Karpas-422 (cell line): ENCODE data around the gene LOC128125822.
"Not testable (repeated sequence)": the region's sequence is repeated elsewhere in the genome, so short reads cannot be mapped to it uniquely, and the experiment has no call there.

ENCODE experiments used
- DNase-seq: peaks from one replicate; pipeline ENCODE4 v3.0.0-alpha.2; 2015
- H2AFZ ChIP-seq: fragments of 200-600 bp; sonication (generic); 2 replicates; pipeline ENCODE4 v1.6.1; 2014; ENCODE audit warnings: antibody characterized with exemption, low read length, mixed read lengths
- H3K27ac ChIP-seq: fragments of 200-600 bp; sonication (generic); 2 replicates; pipeline ENCODE4 v1.5.1; 2014; ENCODE audit warnings: mild to moderate bottlenecking, low read length, moderate library complexity
- H3K27me3 ChIP-seq: fragments of 200-600 bp; sonication (generic); 2 replicates; pipeline ENCODE4 v1.6.1; 2014; ENCODE audit warnings: low read length, mixed read lengths
- H3K36me3 ChIP-seq: fragments of 200-600 bp; sonication (generic); 2 replicates; pipeline ENCODE4 v1.6.1; 2014; ENCODE audit warnings: low read length, mixed read lengths; ENCODE audit not compliant: insufficient read depth
- H3K4me1 ChIP-seq: fragments of 200-600 bp; sonication (generic); 2 replicates; pipeline ENCODE4 v1.6.1; 2014; ENCODE audit warnings: mild to moderate bottlenecking, low read length, mixed read lengths
- H3K4me2 ChIP-seq: fragments of 200-600 bp; sonication (generic); 2 replicates; pipeline ENCODE4 v1.6.1; 2014; ENCODE audit warnings: low read length, low read depth, mild to moderate bottlenecking; ENCODE audit not compliant: poor library complexity, severe bottlenecking
- H3K4me3 ChIP-seq: fragments of 200-600 bp; sonication (generic); 2 replicates; pipeline ENCODE4 v1.5.1; 2014; ENCODE audit warnings: mild to moderate bottlenecking, antibody characterized with exemption, low read length, mixed read lengths
- H3K79me2 ChIP-seq: fragments of 200-600 bp; sonication (generic); 2 replicates; pipeline ENCODE4 v1.6.1; 2014; ENCODE audit warnings: mild to moderate bottlenecking, low read length, mixed read lengths
- H3K9ac ChIP-seq: fragments of 200-600 bp; sonication (generic); 2 replicates; pipeline ENCODE4 v1.6.0; 2014; ENCODE audit warnings: low read length
- H3K9me2 ChIP-seq: fragments of 200-600 bp; sonication (generic), shearing (Covaris generic); replicated peaks from 2 replicates; pipeline ENCODE4 v1.6.0; 2014; ENCODE audit warnings: mild to moderate bottlenecking, low read length, moderate library complexity; ENCODE audit not compliant: insufficient read depth
- H3K9me3 ChIP-seq: fragments of 300-700, 200-600 bp; sonication (generic); 2 replicates; pipeline ENCODE4 v1.6.1; 2014; ENCODE audit warnings: low read length, mixed read lengths
- H4K20me1 ChIP-seq: fragments of 200-600 bp; sonication (generic); 2 replicates; pipeline ENCODE4 v1.6.1; 2014; ENCODE audit warnings: mild to moderate bottlenecking, antibody characterized with exemption, low read length, low read depth; ENCODE audit not compliant: insufficient read depth

The LOC128125822 gene

DNA sequence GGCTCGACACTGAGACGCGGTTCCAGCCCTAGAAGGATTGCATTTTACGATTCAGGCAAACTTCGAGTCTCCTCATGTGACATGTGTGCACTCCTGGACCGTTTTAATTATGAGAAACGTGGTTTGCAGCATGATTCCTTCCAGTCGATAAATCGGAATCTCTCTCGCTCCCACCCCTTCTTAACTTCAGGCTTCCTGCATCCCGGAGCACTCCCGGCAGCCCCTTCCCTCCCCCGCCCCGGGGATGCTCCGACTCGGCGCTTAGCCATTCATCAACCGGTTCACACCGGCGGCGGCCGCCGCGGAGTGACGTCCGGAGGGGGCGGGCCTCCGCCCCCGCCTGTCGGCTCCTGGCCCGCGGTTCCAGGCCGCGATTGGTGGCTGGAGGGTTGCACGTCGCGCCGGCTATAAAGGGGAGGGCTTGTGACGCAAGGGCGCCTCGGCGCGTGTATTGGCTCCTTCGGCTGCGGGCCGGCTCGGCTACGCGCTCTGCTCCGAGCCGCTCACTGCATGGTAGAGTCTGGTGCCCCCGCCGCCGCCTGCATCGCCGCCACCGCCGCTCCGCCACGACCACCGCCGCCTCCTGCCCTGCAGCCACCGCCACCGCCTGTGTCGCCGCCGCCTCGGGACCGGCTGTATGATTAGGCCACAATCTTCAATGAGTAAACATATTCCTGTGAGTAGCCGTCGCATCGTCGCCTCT lies at the start of gene LOC128125822, which contains the start of gene PTP4A1:
LOC128125822 (plus strand) TSS at position 437 of the 703 bp plus-strand sequence.
PTP4A1 (plus strand) TSS at position 437 of the 703 bp plus-strand sequence. CDS start 4,401 bp downstream, outside the sequence.
- peak within 1 kb of the TSS; percentile 99 for H2AFZ ChIP-seq
- DNase-seq, result peak; percentile 98
- H3K79me2 ChIP-seq, result peaks cover 46% of the 10 kb centered on the region

DNA sequence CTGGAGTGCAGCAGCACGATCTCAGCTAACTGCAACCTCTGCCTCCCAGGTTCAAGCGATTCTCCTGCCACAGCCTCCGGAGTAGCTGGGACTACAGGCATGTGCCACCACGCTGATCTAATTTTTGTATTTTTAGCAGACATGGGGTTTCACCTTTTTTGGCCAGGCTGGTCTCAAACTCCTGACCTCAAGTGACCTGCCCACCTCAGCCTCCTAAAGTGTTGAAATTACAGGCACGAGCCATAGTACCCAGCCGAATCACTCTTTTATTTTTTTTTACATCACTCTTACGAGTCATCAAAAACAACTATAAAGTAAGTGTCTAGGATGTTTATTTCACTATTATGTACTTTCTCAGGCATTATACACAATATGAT lies 49.4 kb upstream of the LOC128125822 start:
- not testable (repeated sequence) for H3K4me3 ChIP-seq, H4K20me1 ChIP-seq, H3K79me2 ChIP-seq, H3K9me3 ChIP-seq, H3K4me2 ChIP-seq, H3K27ac ChIP-seq, H3K27me3 ChIP-seq, H2AFZ ChIP-seq, H3K9ac ChIP-seq, H3K36me3 ChIP-seq, H3K4me1 ChIP-seq, DNase-seq, H3K9me2 ChIP-seq

More for the DNA sequence above, at the start of gene LOC128125822, which contains the start of gene PTP4A1:
- Histone ChIP-seq H3K9me2 (no peaks in the 10 kb centered on the region), H3K4me3 (peak within 1 kb of the TSS; percentile 93), H3K27me3 (no peaks in the 10 kb centered on the region), H4K20me1 (peaks cover 35% of the 10 kb centered on the region; the same call in 1 of the 2 replicates), H3K27ac (peak within 1 kb of the TSS; percentile 58; the same call in 1 of the 2 replicates), H3K4me1 (peaks cover 22% of the 10 kb centered on the region), H3K4me2 (peak within 1 kb of the TSS; percentile 92), H3K9ac (peak within 1 kb of the TSS; percentile 89), H3K9me3 (no peaks in the 10 kb centered on the region), H3K36me3 (peaks cover 11% of the 10 kb centered on the region)

DNA sequence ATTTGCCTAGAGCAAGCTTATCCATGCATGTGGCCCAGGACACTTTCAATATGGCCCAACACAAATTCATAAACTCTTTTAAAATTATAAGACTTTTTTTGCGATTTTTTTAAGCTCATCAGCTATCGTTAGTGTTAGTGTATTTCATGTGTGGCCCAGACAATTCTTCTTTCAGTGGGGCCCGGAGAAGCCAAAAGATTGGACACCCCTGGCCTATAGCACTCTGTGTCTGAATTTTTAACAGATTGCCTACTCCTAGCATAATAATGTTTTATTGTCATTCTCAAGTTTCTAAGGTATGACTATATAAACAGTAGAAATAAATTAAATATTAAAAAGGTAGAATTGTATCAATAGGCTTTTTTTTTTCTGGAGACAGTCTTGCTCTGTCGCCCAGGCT lies 48.6 kb upstream of the LOC128125822 start:
- no peak overlapping the region for H3K9ac ChIP-seq
- no peaks in the 10 kb centered on the region for H3K36me3 ChIP-seq
- DNase-seq, result no peak
- H3K9me2 ChIP-seq, result no peaks in the 10 kb centered on the region
- no peak overlapping the region for H3K4me3 ChIP-seq
- H3K4me2 ChIP-seq, result no peak overlapping the region
- no peaks in the 10 kb centered on the region for H3K27me3 ChIP-seq
- no peaks in the 10 kb centered on the region for H4K20me1 ChIP-seq
- no peaks in the 10 kb centered on the region for H3K79me2 ChIP-seq
- no peak overlapping the region for H3K27ac ChIP-seq
- H3K4me1 ChIP-seq, result peaks cover 8% of the 10 kb centered on the region
- no peak overlapping the region for H2AFZ ChIP-seq
- no peaks in the 10 kb centered on the region for H3K9me3 ChIP-seq

DNA sequence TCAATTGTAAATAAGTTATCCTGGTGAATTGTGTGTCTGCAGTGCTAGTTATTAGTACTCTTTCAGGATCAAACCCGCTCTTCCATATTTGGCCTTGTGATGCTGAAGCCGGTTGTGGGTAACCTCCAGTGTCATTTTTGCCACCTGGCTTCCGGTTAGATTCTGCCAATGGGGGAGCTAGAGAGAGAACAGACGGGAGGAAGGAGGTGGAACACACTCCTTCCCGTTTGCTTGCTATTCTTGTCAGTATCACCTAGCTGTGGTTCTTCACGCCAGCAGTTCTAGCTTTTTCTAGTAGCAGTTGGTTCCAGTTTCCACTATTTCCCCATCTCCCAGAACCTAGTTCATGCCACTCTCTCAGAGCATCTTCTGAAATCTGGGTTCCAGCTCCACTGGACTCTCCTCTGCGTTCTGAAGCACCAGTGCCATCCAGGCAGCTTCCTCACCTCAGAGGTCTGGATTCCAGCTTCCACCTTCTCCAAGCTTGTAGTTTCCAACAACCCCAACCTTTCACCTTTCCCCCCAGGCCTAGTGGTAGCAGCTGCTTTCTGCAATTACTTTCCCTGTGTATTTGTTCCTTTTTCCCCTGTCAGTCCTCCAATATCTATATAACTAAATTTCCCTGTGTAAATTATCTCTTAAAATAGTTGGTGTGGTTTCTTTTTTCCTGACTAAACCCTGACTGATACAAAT lies 46.9 kb upstream of the LOC128125822 start:
- Histone ChIP-seq H3K9ac (no peak overlapping the region), H3K27me3 (no peaks in the 10 kb centered on the region), H3K79me2 (no peaks in the 10 kb centered on the region), H3K4me3 (no peak overlapping the region), H3K27ac (no peak overlapping the region), H4K20me1 (no peaks in the 10 kb centered on the region), H3K4me2 (no peak overlapping the region), H3K9me3 (no peaks in the 10 kb centered on the region), H2AFZ (no peak overlapping the region), H3K36me3 (no peaks in the 10 kb centered on the region), H3K9me2 (no peaks in the 10 kb centered on the region), H3K4me1 (no peaks in the 10 kb centered on the region)
- DNase-seq, result no peak

DNA sequence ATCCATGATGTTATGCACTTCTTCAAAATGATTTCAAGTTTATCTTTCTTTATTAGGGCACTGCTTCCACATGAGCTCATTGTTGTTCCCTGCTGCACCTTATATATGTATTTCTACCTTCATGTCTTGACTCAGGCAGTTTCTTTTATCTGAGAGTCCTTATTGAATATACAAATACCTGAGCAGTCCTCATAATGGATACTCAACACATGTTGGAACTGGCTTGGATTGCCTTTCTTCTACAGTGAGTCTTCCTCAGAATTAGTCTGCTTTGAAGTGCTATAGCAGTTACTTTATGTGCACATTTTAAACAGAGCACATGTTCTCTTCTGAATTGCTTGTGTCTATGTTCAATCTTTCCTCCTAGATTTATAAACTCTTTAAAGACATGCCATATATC lies 45.3 kb upstream of the LOC128125822 start:
- H3K4me1 ChIP-seq, result no peaks in the 10 kb centered on the region
- no peaks in the 10 kb centered on the region for H3K36me3 ChIP-seq
- H3K4me3 ChIP-seq, result no peak overlapping the region
- no peaks in the 10 kb centered on the region for H3K27me3 ChIP-seq
- H4K20me1 ChIP-seq, result no peaks in the 10 kb centered on the region
- H2AFZ ChIP-seq, result no peak overlapping the region
- no peak overlapping the region for H3K9ac ChIP-seq
- H3K4me2 ChIP-seq, result no peak overlapping the region
- no peak for DNase-seq
- H3K9me3 ChIP-seq, result no peaks in the 10 kb centered on the region
- H3K79me2 ChIP-seq, result no peaks in the 10 kb centered on the region
- H3K27ac ChIP-seq, result no peak overlapping the region
- H3K9me2 ChIP-seq, result no peaks in the 10 kb centered on the region

DNA sequence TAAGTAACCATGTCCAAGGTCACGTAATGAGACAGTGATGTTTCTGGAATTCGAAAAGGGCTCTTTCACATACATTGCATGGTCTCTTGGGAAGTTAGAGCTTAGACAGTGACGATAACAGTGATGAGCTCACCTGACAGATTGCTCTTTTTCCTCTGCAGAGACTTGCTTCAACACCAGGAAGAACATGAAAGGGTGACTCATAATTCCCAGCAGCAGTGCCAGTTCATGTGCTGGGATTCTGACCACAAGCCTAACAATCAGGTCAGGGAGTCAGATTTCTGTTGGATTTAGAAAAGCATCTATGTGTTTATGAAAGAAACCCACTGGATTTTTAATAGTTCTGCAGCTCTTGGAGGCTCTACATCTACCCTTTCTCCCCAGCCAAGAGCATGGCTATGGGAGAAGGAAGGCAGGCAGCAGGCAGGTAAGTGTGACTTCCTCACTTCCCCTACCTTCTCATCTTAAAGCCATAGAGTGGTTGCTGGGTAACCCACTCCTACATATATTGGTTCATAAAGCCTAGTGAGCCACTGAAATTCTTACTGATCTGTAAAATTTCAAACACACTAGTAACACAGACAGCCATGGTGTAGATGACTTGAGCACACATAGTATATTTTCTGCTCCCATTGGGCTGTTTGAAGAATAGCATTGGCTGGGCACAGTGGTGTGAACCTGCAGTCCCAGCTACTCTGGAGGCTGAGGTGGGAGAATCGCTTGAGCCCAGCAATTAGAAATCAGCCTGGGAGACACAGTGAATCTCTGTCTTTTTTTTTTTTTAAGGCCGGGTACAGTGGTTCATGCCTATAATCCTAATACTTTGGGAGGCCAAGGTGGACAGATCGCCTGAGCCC lies 44.4 kb upstream of the LOC128125822 start:
- H3K9ac ChIP-seq, result no peak overlapping the region
- H3K79me2 ChIP-seq, result no peaks in the 10 kb centered on the region
- H3K4me2 ChIP-seq, result no peak overlapping the region
- H4K20me1 ChIP-seq, result no peaks in the 10 kb centered on the region
- H3K27ac ChIP-seq, result no peak overlapping the region
- no peak overlapping the region for H3K4me3 ChIP-seq
- no peaks in the 10 kb centered on the region for H3K9me2 ChIP-seq
- no peak for DNase-seq
- H3K27me3 ChIP-seq, result no peaks in the 10 kb centered on the region
- no peaks in the 10 kb centered on the region for H3K4me1 ChIP-seq
- H3K36me3 ChIP-seq, result no peaks in the 10 kb centered on the region
- H2AFZ ChIP-seq, result no peak overlapping the region
- no peaks in the 10 kb centered on the region for H3K9me3 ChIP-seq

GRCh38 chr6:63529498-63529897 lies 42.8 kb upstream of the LOC128125822 start:
- H3K4me3 ChIP-seq, result no peak overlapping the region
- no peaks in the 10 kb centered on the region for H4K20me1 ChIP-seq
- H3K79me2 ChIP-seq, result no peaks in the 10 kb centered on the region
- no peak for DNase-seq
- H3K9ac ChIP-seq, result no peak overlapping the region
- H3K9me3 ChIP-seq, result no peaks in the 10 kb centered on the region
- no peaks in the 10 kb centered on the region for H3K9me2 ChIP-seq
- H2AFZ ChIP-seq, result no peak overlapping the region
- no peak overlapping the region for H3K27ac ChIP-seq
- no peaks in the 10 kb centered on the region for H3K27me3 ChIP-seq
- H3K36me3 ChIP-seq, result no peaks in the 10 kb centered on the region
- H3K4me2 ChIP-seq, result no peak overlapping the region
- H3K4me1 ChIP-seq, result no peaks in the 10 kb centered on the region

- Histone ChIP-seq H3K4me2 (no peak overlapping the region), H3K4me3 (no peak overlapping the region), H3K79me2 (no peaks in the 10 kb centered on the region), H3K9me3 (no peaks in the 10 kb centered on the region), H3K9me2 (no peaks in the 10 kb centered on the region), H3K36me3 (no peaks in the 10 kb centered on the region), H3K27me3 (no peaks in the 10 kb centered on the region), H2AFZ (no peak overlapping the region), H3K27ac (no peak overlapping the region), H3K4me1 (no peaks in the 10 kb centered on the region), H3K9ac (no peak overlapping the region), H4K20me1 (no peaks in the 10 kb centered on the region)
- DNase-seq, result no peak
These were observed 42.1 kb upstream of the LOC128125822 start for GRCh38 chr6:63530182-63530581.
